ENCODE data around the gene PPP1R18. TPM values are rescaled to one million over a fixed set of nuclear protein-coding genes. Genes with fewer than 3 reads are reported as not detected.

Gene PPP1R18
- total and polyA plus RNA-seq, 9 of the 15 experiments (the other 6 are each of a cell fraction or from before 2014, with no cell fraction given) = 12.0 to 99.2 (median 42.6) TPM

DNA sequence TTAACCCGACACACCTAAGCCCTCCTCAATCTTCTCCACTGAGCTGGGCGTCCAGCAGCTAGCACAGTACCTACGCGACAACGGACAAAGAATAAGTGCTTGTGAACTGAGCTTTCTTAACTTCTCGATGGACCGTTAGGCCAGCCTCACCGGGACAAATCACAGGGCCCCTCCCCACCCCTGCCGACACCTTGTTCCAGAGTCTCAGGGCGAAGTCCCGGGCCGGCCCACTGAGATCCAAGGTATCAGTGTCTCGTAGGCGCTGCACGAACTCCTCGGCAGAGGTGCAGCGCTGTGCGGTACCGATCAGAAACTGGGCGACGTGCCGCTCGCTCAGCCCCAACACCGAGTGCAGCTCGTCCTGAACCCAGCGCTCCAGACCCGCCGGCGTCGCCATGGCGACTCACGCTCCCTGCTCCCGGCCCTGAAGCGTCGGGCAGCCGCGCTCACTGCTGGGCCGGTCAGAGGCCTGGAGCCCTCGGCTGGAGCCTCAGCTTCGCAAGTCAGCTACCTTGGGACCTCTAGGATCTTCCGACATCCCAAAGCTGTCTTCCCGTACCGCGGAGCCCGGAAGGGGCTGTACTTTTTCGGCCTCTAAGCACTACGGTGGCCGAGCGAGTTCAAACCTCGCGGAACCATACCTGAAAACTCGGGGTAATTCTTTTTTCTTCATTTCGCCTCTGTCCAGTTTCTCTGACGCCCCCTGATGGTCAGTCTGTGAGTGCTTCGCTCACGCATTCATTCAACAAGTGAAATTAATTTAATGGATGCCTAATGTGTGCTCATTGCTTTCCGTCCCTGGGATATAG is 13.8 kb downstream of the PPP1R18 start, which contains the start of gene DHX16 (continued):
- TF ChIP-seq, protein P1, sequence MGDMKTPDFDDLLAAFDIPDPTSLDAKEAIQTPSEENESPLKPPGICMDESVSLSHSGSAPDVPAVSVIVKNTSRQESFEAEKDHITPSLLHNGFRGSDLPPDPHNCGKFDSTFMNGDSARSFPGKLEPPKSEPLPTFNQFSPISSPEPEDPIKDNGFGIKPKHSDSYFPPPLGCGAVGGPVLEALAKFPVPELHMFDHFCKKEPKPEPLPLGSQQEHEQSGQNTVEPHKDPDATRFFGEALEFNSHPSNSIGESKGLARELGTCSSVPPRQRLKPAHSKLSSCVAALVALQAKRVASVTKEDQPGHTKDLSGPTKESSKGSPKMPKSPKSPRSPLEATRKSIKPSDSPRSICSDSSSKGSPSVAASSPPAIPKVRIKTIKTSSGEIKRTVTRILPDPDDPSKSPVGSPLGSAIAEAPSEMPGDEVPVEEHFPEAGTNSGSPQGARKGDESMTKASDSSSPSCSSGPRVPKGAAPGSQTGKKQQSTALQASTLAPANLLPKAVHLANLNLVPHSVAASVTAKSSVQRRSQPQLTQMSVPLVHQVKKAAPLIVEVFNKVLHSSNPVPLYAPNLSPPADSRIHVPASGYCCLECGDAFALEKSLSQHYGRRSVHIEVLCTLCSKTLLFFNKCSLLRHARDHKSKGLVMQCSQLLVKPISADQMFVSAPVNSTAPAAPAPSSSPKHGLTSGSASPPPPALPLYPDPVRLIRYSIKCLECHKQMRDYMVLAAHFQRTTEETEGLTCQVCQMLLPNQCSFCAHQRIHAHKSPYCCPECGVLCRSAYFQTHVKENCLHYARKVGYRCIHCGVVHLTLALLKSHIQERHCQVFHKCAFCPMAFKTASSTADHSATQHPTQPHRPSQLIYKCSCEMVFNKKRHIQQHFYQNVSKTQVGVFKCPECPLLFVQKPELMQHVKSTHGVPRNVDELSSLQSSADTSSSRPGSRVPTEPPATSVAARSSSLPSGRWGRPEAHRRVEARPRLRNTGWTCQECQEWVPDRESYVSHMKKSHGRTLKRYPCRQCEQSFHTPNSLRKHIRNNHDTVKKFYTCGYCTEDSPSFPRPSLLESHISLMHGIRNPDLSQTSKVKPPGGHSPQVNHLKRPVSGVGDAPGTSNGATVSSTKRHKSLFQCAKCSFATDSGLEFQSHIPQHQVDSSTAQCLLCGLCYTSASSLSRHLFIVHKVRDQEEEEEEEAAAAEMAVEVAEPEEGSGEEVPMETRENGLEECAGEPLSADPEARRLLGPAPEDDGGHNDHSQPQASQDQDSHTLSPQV (IDR thresholded peaks at IDR 0.05) = no peak
- TF ChIP-seq, protein P2, sequence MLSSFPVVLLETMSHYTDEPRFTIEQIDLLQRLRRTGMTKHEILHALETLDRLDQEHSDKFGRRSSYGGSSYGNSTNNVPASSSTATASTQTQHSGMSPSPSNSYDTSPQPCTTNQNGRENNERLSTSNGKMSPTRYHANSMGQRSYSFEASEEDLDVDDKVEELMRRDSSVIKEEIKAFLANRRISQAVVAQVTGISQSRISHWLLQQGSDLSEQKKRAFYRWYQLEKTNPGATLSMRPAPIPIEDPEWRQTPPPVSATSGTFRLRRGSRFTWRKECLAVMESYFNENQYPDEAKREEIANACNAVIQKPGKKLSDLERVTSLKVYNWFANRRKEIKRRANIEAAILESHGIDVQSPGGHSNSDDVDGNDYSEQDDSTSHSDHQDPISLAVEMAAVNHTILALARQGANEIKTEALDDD (IDR thresholded peaks at IDR 0.05) = no peak
- no peak; the same call in 1 of the 2 replicates for TF ChIP-seq ZFP1 (CRISPR knock-in tag; IDR thresholded peaks at IDR 0.05)
- no peak for TF ChIP-seq ZNF408 (CRISPR knock-in tag; IDR thresholded peaks at IDR 0.05; ENCODE audit: low read depth)
- TF ChIP-seq, protein P3, sequence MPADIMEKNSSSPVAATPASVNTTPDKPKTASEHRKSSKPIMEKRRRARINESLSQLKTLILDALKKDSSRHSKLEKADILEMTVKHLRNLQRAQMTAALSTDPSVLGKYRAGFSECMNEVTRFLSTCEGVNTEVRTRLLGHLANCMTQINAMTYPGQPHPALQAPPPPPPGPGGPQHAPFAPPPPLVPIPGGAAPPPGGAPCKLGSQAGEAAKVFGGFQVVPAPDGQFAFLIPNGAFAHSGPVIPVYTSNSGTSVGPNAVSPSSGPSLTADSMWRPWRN (IDR thresholded peaks at IDR 0.05; ENCODE audit: low read depth) = no peak
- no peak for TF ChIP-seq MEIS2 (IDR thresholded peaks at IDR 0.05; ENCODE audit: partially characterized antibody)
- peak; percentile 89 for TF ChIP-seq ZNF384 (IDR thresholded peaks at IDR 0.05; ENCODE audit: low read depth, low read length)
- TF ChIP-seq ZBTB1 (CRISPR knock-in tag; IDR thresholded peaks at IDR 0.05; ENCODE audit: borderline replicate concordance, low read depth) = no peak
- TF ChIP-seq TEAD2 (tag; IDR thresholded peaks at IDR 0.05) = no peak
- TF ChIP-seq, protein P4, sequence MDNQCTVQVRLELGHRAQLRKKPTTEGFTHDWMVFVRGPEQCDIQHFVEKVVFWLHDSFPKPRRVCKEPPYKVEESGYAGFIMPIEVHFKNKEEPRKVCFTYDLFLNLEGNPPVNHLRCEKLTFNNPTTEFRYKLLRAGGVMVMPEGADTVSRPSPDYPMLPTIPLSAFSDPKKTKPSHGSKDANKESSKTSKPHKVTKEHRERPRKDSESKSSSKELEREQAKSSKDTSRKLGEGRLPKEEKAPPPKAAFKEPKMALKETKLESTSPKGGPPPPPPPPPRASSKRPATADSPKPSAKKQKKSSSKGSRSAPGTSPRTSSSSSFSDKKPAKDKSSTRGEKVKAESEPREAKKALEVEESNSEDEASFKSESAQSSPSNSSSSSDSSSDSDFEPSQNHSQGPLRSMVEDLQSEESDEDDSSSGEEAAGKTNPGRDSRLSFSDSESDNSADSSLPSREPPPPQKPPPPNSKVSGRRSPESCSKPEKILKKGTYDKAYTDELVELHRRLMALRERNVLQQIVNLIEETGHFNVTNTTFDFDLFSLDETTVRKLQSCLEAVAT (IDR thresholded peaks at IDR 0.05) = no peak
- no peak for TF ChIP-seq DNMT1 (IDR thresholded peaks at IDR 0.05)
- TF ChIP-seq, protein P5, sequence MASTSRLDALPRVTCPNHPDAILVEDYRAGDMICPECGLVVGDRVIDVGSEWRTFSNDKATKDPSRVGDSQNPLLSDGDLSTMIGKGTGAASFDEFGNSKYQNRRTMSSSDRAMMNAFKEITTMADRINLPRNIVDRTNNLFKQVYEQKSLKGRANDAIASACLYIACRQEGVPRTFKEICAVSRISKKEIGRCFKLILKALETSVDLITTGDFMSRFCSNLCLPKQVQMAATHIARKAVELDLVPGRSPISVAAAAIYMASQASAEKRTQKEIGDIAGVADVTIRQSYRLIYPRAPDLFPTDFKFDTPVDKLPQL (IDR thresholded peaks at IDR 0.05; ENCODE audit: extremely low read depth, insufficient read length) = no peak
- TF ChIP-seq OTX1 (CRISPR knock-in tag; IDR thresholded peaks at IDR 0.05) = no peak
- TF ChIP-seq BRD9 (IDR thresholded peaks at IDR 0.05; ENCODE audit: low read depth, partially characterized antibody) = peak; percentile 62
- peak; percentile 97 for TF ChIP-seq ZNF24 (IDR thresholded peaks at IDR 0.05)
- peak; percentile 42; the same call in 1 of the 2 replicates for TF ChIP-seq BCOR (IDR thresholded peaks at IDR 0.05)
- peak in 1 of 2 experiments; percentile 84; a peak in 2 of 4 replicates for TF ChIP-seq RCOR1 (IDR thresholded peaks at IDR 0.05; ENCODE audit: borderline replicate concordance in 1 of 2, low read depth in 2 of 2, low read length in 2 of 2)
- peak; percentile 21; the same call in 1 of the 2 replicates for TF ChIP-seq RUNX1 (IDR thresholded peaks at IDR 0.05; ENCODE audit: low read depth)
- TF ChIP-seq, protein P6, sequence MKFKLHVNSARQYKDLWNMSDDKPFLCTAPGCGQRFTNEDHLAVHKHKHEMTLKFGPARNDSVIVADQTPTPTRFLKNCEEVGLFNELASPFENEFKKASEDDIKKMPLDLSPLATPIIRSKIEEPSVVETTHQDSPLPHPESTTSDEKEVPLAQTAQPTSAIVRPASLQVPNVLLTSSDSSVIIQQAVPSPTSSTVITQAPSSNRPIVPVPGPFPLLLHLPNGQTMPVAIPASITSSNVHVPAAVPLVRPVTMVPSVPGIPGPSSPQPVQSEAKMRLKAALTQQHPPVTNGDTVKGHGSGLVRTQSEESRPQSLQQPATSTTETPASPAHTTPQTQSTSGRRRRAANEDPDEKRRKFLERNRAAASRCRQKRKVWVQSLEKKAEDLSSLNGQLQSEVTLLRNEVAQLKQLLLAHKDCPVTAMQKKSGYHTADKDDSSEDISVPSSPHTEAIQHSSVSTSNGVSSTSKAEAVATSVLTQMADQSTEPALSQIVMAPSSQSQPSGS (CRISPR knock-in tag; IDR thresholded peaks at IDR 0.05) = no peak
